ENCODE measurements around the gene WDR93. TPM values are rescaled to one million over a fixed set of nuclear protein-coding genes. Genes with fewer than 3 reads are reported as not detected.
A peak's percentile ranks its signal among the peaks of the same experiment; 100 is the strongest.

The WDR93 gene
- total RNA-seq, 4 donors from 2014 or later = 0.31 TPM; not detected in 3

DNA sequence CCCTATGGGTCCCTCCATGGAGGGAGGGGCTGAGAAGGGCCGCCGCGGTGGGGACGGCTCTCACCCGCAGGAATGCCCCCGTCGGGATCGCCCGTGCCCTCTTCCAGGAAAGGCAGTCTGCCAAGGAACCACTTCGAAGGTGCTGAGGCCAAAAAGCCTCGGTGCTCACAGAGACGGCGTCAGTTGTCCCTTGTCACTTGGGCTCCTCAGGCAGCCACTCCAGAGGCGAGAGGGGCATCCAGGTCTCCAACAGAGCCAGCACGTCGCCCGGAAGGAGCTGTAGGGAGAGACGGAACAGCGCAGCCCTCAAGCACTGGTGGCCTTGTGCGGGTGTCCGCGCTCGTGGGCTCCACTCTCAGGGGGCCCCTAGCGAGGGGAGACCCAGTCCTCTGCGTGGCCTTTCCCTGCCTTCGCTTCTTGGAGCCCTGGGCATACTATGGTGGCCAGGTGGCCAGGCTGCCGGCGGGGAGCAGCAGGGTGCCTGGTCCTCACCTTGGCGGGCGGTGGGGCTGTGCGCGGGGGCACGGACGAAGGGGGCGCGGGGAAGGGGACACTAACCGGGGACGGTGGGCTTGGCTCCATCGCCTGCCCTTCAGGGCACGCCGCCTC lies 59.4 kb downstream of the WDR93 start:
- H3K27ac ChIP-seq = no peak overlapping the region
- no CpG with 5 or more reads among the region's 41 CpGs for WGBS

DNA sequence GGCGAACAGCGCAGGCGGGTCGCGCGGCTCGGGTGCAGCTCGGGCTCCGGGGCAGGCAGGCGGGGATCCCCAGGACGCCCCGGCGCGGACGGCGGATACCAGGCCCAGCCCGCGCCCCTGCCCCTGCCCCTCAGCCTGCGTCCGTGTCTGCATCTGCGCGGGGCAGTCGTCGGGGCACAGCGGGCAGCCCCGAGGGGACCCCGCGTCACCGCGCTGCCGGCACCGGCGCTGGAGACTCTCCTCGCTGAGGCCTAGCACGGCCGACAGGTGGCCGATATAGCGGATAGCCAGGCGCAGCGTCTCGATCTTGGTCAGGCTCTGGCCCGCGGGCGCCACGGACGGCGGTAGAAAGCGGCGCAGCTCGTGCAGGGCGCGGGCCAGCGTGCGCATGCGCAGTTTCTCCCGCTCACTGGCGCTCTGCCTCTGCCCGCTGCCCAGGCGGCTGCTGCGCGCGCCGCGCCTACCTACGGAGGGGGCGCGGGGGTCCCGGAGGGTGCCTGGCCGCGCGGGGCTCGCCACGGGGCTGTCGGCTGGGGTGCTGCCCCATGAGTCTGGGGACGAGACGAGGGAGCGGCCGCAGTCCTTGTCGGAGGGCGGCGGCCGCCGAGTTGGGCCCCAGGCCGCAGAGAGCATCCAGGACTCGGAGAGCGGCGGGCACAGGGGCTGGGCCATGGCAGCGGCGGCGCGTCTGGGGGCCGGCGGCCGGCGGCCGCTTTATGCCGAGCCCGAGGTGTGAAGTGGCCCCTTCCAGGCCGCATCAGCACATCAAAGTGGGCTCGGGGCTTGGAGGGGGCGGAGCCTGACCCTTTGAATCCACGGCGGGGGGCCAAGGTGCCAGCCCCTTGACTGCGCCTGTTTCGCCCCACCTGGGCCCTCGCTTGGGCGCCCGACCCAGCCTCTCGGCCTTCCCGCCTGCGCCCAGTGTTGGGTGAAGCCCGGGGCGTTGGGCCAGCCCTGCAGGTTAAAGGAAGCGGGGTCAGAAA lies 60.2 kb downstream of the WDR93 start, which contains the start of gene MESP1:
Gene MESP1 (minus strand): TSS at position 690 of the 983 bp plus-strand sequence. CDS start 18 bp downstream, at position 672.
- Histone ChIP-seq H3K9me3 (no peaks in the 10 kb centered on the region), H3K36me3 (no peaks in the 10 kb centered on the region), H3K27me3 (peaks cover 6% of the 10 kb centered on the region), H3K4me3 (peak within 1 kb of the TSS; percentile 76), H3K4me1 (peaks cover 16% of the 10 kb centered on the region), H3K27ac (peak within 1 kb of the TSS; percentile 15)
- peak; percentile 91 to 94 for DNase-seq (ENCODE audit: low spot score in 2 of 2)
- no peak for TF ChIP-seq POLR2AphosphoS5 (IDR thresholded peaks at IDR 0.05)
- no peak for TF ChIP-seq EP300 (IDR thresholded peaks at IDR 0.05)
- TF ChIP-seq, protein P1, sequence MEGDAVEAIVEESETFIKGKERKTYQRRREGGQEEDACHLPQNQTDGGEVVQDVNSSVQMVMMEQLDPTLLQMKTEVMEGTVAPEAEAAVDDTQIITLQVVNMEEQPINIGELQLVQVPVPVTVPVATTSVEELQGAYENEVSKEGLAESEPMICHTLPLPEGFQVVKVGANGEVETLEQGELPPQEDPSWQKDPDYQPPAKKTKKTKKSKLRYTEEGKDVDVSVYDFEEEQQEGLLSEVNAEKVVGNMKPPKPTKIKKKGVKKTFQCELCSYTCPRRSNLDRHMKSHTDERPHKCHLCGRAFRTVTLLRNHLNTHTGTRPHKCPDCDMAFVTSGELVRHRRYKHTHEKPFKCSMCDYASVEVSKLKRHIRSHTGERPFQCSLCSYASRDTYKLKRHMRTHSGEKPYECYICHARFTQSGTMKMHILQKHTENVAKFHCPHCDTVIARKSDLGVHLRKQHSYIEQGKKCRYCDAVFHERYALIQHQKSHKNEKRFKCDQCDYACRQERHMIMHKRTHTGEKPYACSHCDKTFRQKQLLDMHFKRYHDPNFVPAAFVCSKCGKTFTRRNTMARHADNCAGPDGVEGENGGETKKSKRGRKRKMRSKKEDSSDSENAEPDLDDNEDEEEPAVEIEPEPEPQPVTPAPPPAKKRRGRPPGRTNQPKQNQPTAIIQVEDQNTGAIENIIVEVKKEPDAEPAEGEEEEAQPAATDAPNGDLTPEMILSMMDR (IDR thresholded peaks at IDR 0.05) = peak; percentile 62 to 82
- no peak for TF ChIP-seq POLR2A (IDR thresholded peaks at IDR 0.05)
- 20% methylated on average over 1 of the region's 114 CpGs for WGBS

More for the DNA sequence above, 59.4 kb downstream of the WDR93 start:
- Histone ChIP-seq H3K36me3 (no peaks in the 10 kb centered on the region), H3K9me3 (no peaks in the 10 kb centered on the region), H3K4me1 (peaks cover 16% of the 10 kb centered on the region), H3K4me3 (peak overlapping the region; percentile 76), H3K27me3 (peaks cover 13% of the 10 kb centered on the region)
- DNase-seq (ENCODE audit: low spot score in 2 of 2) = no peak
- TF ChIP-seq, protein P1 (IDR thresholded peaks at IDR 0.05) = no peak
- no peak for TF ChIP-seq POLR2AphosphoS5 (IDR thresholded peaks at IDR 0.05)
- no peak for TF ChIP-seq POLR2A (IDR thresholded peaks at IDR 0.05)
- no peak for TF ChIP-seq EP300 (IDR thresholded peaks at IDR 0.05)

DNA sequence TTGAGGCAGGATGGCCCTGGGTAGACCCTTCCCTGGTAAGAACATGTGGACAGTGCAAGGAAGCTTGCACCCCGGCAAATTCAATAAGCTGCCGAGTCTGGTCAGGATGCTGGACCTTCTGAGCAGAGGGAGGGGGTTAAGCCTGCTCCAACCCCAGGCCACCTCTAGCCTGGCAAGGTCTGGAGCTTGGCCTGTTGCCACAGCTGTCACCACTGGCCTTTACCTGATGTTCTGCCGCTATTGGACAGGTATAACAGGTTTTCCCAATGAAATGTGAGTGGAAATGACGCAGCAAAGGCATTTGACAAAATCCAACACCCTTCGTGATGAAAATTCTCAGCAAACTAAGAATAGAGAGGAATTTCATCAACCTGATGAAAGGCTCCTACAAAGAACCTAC lies 61.1 kb downstream of the WDR93 start:
- Histone ChIP-seq H3K27ac (no peak overlapping the region), H3K4me1 (peaks cover 16% of the 10 kb centered on the region), H3K36me3 (no peaks in the 10 kb centered on the region), H3K4me3 (no peak overlapping the region), H3K27me3 (peaks cover 6% of the 10 kb centered on the region), H3K9me3 (no peaks in the 10 kb centered on the region)
- TF ChIP-seq POLR2A (IDR thresholded peaks at IDR 0.05) (no peak), EP300 (IDR thresholded peaks at IDR 0.05) (no peak), POLR2AphosphoS5 (IDR thresholded peaks at IDR 0.05) (no peak)
- TF ChIP-seq, protein P1 (IDR thresholded peaks at IDR 0.05) = no peak
- 76% methylated on average over 5 of the region's 5 CpGs for WGBS
- no peak for DNase-seq (ENCODE audit: low spot score in 2 of 2)

DNA sequence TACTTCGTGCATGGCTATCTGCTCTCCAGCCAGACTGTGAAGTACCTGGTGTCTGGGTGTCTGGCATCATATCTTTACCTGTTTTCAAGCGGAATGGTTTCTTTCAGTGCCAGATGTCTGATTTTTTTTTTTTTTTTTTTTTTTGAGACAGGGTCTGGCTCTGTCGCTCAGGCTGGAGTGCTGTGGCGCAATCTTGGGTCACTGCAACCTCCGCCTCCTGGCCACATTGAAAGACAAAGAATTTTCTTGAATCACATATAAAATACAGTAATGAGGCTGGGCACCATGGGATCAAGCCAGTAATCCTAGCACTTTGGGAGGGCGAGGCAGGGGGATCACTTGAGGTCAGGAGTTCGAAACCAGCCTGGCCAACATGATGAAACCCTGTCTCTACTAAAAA lies 63.2 kb downstream of the WDR93 start:
- no peak overlapping the region for H3K4me3 ChIP-seq
- H3K4me1 ChIP-seq = peaks cover 16% of the 10 kb centered on the region
- H3K36me3 ChIP-seq = no peaks in the 10 kb centered on the region
- DNase-seq (ENCODE audit: low spot score in 2 of 2) = no peak
- TF ChIP-seq, protein P1 (IDR thresholded peaks at IDR 0.05) = no peak
- TF ChIP-seq POLR2A (IDR thresholded peaks at IDR 0.05) (no peak), EP300 (IDR thresholded peaks at IDR 0.05) (no peak), POLR2AphosphoS5 (IDR thresholded peaks at IDR 0.05) (no peak)
- no peak overlapping the region for H3K27ac ChIP-seq
- H3K9me3 ChIP-seq = no peaks in the 10 kb centered on the region
- WGBS = 87% methylated on average over 7 of the region's 7 CpGs
- H3K27me3 ChIP-seq = peaks cover 6% of the 10 kb centered on the region

Data from suprapubic skin (tissue), 4 donors.